Neural progenitor cell (in vitro differentiated cells): ENCODE measurements around the gene DDO.

Source experiments
- CTCF ChIP-seq: fragments of 200-600 bp; sonication (generic); IDR thresholded peaks from 2 replicates; pipeline ENCODE4 v1.5.1; 2017; ENCODE audit warnings: antibody characterized with exemption, mild to moderate bottlenecking
- EZH2 ChIP-seq: fragments of 200-600 bp; sonication (generic); IDR thresholded peaks from 2 replicates; pipeline ENCODE4 v1.6.1; 2017; ENCODE audit warnings: antibody characterized with exemption, mild to moderate bottlenecking, moderate library complexity

GRCh38 chr6:110422444-110422822, 7.1 kb upstream of the DDO start:
- no peak for TF ChIP-seq CTCF
- TF ChIP-seq EZH2, result no peak
